Ovary (tissue), 3 donors: Measurements from ENCODE around the gene BDP1.

Source experiments
- CTCF ChIP-seq, 3 donors: fragments of 450-650 bp in 2 of 3; fragments of 200-600 bp in 1 of 3; IDR thresholded peaks; one replicate each; pipeline versions ENCODE4 v1.5.1 to v1.8.0; 2016 to 2022; ENCODE audit warnings: antibody characterized with exemption in 3 of 3, mild to moderate bottlenecking in 1 of 3
- EP300 ChIP-seq: sonication (generic); formaldehyde crosslinking; IDR thresholded peaks from one replicate; pipeline ENCODE4 v1.6.1; 2017; ENCODE audit warnings: antibody characterized with exemption
- POLR2A ChIP-seq: fragments of 450-650 bp; IDR thresholded peaks from one replicate; pipeline ENCODE4 v1.6.1; 2017; ENCODE audit warnings: antibody characterized with exemption, mild to moderate bottlenecking, moderate library complexity
- donor health status: DM: no; HTN: no; CAD: no.

- TF ChIP-seq POLR2A (no peak), CTCF (IDR thresholded peaks at IDR 0.05) (no peak), EP300 (no peak)
Measured at GRCh38 chr5:71454913-71455312, 538 bp upstream of the BDP1 start.
